Hypothalamus (tissue), 51 donors: ENCODE data around the gene HAPLN3.

Source experiments
- DNase-seq, 51 donors: peaks; one replicate each; lab custom pipeline; 2025; lab: John Stamatoyannopoulos, UW

HAPLN3 gene

DNA sequence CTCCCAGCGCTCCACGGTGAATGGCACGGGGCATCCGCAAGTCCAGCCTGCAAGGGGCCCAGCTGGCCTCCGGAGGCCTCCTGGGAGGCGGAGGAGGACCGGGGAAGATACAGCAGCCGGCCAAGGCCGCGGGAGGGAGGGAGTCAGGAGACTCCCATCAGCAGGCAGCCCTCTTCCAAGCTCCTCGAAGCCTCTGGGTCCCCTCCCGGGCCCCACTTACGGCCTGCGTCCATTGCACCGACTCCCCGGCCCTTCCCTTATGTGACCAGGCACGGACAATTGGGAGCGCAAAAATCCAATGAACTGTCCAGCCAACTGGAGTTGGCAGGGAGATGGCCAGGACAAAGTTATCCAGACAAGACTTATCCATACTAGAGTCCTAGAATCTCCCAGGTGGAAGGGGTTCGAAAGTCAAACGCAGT, 17.2 kb upstream of the HAPLN3 start:
- DNase-seq, result peak in 1 of 51 donors; percentile 18

DNA sequence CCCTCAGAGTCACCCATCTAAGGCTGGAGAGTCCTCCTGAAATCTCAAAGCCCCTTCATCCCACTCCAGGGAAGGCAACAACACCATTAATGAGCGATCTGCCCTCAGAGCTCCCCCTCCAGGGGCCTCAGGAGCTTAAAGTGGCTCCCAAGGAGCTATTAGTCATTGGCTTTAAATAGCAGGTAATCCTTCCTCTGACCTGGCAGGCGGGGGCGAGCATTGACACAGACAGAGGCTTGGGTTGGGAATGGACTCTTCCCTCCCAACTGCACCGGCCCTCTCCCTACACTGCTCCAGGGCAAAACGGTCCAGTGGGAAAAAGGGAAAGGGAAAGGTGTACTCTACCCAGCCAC, 16.4 kb upstream of the HAPLN3 start:
- DNase-seq, result no peak

DNA sequence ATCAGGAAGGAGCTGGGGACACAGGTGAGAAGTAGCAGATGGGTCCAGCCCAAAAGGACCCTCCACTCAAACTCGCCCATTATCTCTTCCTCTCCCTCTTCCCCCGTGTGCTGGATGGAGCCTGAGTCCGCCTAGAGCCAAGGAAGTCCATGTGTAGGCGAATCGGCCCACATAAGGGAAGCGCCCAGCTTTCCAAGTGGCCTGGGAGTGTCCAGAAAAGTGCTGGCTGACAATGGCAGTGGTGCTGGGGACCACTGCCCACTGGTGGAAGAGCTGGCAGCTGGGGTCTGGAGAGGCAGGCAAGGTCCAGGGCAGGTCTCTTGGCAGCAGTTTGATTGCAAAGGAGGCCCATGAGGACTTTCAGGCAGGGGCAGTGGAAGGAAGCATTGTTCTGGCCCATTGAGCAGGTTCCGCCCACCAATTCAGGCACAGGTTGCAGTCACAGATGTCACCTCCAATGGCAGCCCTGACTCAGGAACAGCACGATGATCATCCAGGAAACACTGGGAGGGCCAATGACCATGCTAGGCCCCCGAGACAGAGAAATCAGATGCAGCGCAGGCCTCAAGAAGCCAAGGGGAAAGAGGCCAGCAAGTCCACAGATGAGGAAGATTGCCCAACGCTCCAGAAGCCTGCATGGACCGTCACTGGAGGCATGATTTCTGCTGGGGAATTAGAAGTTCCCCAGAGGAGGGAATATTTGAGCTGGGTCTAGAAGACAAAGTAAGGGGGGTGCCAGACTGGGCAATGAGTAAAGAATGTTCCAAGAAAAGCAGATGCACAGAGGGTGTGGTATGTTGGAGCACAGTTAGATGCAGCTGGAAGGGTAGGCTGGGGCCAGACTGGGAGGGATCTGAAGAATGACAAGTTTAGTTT, 14.8 kb upstream of the HAPLN3 start:
- no peak for DNase-seq

DNA sequence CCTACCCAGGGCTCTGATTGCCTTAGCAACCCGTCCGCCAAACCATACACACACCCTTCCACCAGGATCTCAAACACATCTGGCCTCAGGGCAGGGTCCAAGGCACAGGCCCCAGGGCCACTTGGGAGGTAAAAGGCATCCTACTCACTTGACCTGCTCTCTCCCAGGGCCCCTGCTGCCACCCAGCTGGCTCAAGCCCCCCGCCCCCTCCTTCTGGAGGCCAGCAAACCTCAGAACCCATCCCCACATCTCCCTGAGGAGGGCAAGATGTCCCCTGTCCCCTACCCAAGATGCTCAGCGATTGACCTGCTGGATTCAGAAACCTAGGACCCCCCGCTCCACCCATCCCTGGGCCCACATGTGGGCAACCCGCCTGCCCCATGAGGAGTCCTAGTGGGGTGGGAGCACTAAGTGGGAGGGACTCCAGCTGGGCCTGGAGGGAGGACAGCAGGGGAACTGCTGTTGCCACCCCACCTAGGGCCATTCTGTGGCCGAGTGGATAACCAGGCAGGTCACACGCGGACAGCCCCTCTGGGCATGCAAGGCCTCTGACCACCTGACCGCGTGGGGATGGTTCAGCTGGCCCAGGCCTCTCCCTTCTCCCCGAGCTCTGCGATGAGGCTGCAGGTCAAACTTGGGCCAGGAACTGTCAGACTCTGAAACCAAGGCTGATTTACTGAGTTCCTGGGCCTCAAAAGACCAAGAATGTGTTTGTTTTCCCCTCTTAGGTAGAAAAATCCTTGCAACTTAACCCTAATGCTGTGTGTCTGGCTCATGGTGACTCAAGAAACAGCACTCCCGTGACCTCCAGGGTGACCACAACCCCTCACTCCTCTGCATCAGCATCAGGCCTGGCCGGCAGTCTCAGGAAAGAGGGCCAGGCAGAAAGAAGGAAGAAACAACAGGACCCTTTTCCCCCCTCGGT, 13.6 kb upstream of the HAPLN3 start:
- no peak for DNase-seq

DNA sequence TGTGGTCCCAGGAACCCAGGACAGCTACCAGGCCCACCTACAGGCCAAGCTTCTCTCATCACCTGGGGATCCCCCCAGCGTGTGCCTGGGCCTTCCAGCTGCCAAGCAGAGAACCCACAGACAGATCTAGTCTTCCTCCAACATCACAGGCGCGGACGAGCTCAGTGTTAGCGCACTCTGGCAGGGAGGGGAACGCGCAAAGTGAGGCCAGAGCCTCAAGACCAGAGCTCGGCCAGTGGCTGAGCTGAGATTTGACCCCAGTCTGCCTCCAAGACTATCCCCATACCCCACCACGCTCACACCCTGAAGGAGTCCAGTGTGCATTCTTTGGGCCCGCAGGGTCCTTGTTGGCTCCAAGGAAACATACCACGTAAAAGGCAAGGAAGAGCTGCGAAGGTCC, 12.8 kb upstream of the HAPLN3 start:
- DNase-seq, result no peak

DNA sequence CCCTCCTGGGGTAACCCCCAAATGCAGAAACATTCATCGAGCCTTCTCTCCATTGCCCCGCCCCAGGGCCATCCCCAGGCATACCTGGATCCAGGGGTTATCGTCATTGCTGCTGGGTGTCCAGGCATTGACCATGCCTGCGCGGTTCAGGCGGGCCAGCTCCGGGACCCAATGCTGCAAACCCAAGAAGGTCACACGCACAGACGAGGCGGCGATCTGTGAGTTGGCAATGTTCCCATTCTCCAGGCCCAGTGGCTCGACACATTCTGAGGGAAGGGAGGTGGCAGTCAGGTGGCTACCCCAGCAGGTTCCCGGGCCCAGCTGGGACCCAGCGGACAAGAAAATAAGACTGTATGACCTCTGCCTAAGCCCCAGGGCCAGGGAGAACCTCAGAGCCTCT, 11.8 kb upstream of the HAPLN3 start:
- DNase-seq, result peak in 1 of 51 donors; percentile 6

DNA sequence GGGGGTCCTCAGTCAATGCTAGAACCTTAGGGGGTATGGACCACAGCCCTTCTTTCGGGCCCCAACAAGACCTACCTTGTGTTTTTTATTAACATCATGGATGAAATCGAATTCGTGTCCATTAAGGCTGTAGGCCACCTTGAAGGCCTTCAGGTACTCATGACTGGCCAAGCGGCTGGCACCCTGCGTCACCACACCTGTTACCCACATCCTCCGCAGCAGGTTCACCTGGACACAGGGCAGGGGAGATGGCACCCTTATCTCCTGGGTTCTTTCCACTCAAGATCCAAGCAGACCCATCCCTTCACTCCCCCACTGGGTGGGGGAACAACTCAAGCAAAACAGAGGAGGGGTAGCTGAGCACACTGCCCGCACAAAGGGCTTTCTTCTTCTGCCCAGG, 11.2 kb upstream of the HAPLN3 start:
- DNase-seq, result no peak

DNA sequence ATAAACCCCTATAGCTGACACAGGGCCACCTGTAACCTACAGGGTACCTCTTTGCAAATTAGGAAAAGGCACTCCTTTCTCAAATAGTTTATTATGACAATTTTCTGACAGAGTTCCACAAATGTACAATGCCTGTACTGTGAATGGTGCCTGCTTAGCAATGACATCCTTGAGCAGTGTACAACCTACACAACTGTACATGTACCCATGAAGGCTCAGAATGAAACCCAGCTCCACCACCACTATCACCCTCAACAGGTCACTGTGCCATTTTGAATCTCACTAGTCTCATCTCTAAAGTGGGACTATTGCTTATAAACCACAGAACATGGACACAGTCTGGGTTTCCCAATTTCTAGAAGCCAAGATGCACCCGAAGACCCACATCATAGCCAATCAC, 10.8 kb upstream of the HAPLN3 start:
- no peak for DNase-seq

DNA sequence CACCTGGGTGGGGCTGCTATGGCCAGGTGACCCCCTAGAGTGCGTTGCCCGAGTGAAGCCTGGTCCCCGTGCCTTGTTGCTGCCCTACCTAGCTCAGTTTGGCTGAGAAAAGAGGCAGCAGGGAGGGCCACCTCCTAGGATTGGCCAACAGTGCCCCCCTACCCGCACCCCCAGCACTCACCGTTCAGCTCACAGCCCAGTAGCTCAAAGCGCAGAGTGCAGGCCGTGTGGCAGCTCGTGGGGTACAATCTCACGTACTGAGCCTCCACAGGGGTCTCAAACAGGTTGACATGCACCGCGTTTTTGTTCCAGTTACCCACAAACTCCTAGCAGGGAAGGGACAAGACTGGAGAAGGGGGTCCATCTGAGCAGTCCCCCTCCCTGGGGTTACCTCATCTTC, 10.2 kb upstream of the HAPLN3 start:
- DNase-seq, result no peak

DNA sequence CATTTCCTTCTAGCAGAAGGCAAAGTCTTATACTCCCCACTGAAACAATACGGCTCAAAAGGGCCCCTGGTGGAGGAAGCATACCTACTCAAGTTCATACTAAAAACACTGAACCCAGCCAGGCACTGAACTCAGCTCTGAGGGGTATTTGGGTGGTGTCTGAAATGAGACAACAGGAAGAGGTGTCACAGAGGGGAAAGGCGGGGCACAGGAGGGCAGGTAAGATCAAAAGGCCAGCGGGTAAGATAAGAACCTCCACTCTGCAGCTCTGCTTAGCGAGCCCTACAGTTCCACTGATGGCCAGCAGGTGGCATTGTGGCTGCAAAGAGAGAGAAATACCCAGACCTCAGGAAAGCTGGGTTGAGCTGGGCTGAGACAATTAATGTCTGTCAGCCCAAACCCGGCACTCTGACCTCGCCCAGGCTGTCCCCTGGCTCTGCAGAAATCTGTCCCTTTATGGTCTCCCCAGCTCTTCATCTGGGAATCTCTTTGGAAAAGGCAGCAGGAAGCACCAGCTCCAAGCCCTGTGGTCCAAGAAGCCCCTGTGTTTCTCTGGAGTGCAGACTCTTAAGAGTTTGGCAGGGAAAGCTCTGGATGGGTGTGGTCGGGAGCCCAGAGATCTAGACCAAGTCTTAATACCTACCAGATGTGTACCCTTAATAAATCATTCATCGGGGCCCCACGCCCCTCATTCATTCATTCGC, 9.4 kb upstream of the HAPLN3 start:
- peak in 49 of 51 donors; percentile 7 to 83 (median 61) for DNase-seq

DNA sequence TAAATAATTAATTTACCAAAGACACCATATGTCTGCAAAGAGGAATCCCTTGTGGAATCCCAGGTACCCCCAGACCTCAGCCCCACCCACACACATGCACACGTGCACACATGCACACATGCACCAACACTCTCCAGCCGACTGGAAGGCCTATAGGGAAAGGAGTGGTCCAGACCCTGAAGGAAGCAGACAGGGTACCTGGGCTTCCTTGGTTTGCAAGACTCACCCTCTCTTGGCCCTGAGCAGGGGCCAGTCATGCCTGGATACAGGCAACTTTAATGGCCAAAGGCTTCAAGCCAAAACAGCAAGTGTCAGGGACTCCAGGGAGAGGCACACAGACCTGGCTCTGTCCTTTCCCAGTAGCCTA, 8.9 kb upstream of the HAPLN3 start:
- no peak for DNase-seq

DNA sequence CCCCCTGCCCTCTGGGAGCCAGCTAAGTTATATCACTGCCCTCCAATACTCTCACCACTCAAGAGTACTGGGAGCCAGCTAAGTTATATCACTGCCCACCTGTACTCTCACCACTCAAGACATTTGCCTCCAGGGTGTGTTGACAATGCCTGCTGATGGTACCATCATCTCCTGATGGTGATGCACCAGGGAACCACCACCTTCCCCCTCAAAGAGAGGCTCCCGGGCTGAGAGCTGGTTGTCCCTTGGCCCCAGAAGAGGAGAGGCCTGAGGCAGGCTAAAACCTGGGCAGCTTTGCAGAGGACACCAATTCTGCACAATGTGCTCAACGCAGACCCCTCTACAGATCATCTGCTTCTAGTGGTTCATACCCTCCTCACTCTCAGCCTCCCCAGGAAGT, 7.5 kb upstream of the HAPLN3 start:
- no peak for DNase-seq

DNA sequence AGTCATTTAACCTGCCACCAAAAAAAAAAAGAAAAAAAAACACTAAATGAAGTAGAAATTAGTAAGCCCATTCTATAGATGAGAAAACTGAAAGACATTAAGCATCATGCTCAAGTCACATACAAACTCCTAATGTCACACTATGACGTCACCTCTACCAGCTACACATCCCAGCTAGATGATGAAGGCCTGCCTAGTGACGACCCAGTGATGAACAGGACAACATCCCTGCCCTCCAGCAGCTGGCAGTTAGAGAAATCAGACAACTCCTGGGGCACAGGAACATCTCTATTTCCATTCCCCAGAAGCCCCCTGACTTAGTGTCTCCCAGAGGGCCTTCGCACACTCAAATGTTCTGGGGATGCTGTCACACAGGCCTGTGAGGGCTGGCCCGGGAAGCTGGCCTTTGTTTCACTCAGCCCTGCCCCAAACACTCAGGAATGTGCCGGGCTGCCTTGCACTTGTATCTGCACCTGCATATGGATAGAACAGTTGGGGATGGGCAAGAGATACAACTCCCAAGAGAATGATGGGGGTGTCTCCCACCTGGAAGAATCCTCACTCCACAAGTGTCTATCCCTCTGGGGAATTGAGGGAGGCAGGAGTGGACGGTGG, 7.0 kb upstream of the HAPLN3 start:
- no peak for DNase-seq

DNA sequence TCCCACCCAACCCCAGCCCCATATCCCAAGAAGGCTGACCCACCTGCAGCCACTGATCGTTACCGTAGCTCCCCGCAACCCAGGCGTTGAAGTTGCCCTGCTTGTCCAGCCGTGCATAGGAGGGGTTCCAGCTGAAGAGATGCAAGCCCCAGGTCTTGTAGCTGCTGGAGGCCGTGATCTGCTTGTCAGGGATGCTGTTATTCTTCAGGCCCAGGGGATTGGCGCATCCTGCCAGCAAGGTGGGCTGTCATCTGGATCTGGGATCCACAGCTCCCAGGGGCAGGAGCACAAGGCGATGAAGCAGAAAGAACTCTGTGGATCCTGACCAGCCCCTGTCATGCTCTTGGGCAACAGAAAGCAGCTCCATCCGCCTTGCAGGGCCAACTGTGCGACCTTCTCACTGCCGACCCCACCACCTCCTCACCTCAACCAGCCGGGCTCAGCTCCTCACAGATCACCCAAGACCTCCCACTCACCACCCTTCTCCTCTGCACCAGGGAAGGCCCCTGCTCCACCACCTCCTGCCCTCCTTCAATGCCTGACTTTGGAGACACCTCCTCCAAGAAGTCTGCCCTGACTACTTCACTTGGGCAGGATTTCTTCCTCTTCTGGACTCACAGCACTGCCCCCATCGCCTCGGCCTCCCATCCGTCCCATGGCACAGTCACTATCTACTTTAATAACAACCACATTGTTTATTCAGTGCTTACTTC, 6.3 kb upstream of the HAPLN3 start:
- no peak for DNase-seq

DNA sequence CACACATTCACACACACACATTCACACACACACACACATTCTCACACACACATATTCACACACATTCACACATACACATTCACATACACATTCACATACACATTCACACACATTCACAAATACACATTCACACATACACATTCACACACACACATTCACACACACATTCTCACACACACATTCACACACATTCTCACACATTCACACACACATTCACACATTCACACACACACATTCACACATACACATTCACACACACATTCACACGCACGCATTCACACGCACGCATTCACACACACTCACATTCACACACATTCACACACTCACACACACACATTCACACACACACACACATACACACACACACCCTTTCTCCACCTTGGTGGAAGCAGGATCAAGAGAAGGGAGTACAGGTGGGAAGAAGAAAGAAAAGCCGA, 5.7 kb upstream of the HAPLN3 start:
- no peak for DNase-seq

DNA sequence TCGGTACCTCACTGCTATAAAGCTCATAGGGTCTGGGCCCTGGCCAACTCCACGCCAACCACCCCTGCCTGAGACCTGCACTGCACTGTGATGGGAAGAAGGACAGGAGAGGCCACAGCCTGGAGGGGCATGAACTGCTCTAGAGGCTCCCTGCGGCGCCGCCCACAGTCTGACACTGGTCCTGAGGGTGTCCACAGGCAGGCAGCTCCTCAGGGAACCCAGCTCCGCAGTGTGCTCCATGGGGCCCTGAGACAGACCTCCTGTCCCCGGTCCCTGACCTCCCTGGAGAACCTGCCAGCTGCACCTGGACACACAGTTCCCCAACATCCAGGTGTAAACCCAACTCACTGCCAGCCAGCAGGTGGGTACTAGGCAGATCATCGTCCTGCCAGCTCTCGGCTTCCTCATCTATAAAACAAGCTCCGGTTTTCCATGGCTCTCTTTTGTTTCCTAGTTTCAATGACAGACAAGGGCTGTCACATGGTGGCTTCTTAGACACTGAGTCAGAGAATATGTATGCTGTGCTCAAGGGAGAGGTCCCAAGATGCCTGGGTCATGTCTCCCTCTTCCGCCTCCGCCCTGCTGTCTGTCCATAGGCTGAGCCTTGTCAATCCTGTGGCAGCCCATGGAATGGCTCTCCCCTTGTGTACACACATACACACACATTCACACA, 5.1 kb upstream of the HAPLN3 start:
- DNase-seq, result no peak

DNA sequence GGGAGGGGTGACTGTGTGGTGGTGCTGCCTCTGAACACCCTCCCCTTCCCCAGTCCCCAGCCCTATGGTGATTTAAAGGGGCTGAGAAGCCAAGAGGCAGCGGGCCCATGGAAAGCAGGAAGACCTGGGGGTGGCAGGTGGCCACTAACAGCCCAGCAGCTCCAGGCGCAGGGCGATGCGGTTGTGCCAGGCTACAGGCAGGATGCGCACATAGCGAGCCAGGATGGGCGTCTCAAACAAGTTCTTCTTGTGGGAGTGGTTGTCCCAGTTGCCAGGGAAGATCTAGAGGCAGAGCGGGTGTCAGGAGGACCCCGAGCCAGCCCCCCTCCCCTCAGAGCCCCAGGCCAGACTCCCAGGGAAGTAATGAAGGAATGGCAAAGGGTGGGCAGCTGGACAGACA, 3.9 kb upstream of the HAPLN3 start:
- DNase-seq, result no peak

DNA sequence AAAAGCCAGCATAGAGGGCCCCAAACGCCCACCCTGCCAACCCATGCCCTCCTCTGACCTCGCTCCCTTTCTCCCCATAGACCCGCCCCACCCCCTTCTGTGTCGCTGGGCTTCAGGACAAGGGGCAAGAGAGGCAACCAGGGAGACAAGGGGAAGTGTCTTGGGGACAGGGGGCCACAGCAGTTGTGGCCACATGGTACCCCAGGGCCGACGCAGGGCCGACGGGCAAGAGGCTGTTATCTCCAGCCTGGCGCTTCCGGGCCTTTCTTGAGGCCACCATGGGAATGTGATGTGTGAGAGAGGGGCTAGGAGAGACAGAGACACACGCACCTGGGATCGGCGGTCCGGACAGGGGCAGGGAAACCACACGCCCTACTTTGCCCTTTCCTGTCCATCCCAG, 3.4 kb upstream of the HAPLN3 start:
- DNase-seq, result no peak

DNA sequence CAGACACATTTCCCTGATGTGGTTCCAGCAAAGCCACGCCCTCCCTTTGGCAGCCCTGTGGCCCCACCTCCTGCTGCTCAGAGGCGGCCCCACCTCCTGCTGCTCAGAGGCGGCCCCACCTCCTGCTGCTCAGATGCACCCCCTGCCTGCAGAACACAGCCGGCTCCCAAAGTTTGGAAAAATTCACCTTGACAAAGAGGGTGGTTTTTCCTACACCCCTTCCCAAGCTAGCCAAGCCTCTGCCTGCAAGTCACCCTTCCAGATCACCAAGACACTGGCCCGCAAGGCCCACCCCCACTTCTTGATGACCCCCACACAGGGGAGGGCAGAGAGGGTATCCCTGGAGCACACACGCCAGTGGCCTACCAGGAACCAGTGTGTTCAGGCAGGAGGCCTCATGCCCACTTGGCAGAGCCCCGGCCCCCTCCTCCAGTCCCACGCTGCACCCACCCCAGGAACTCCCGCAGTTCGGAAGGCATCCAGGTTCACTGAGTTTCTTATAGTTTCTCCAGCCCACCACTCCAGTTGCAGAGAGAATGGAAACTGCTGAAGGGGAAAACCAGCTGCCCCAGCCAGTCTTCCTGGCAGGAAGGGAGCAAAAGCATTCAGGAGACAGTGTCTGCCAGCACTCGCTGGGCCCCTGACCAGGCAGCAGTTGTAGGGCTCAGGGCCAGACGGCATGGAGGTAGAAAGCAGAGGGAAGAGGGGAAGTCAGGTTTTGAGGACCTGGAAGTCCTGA, 2.3 kb upstream of the HAPLN3 start:
- DNase-seq, result peak in 39 of 51 donors; percentile 13 to 86 (median 47)
